ENCODE measurements around the gene TMPRSS11E. TPM values are rescaled to one million over a fixed set of nuclear protein-coding genes. Genes with fewer than 3 reads are reported as not detected.
A peak's percentile ranks its signal among the peaks of the same experiment; 100 is the strongest.
"Not testable (repeated sequence)": the region's sequence is repeated elsewhere in the genome, so short reads cannot be mapped to it uniquely, and the experiment has no call there.

The TMPRSS11E gene, protein sequence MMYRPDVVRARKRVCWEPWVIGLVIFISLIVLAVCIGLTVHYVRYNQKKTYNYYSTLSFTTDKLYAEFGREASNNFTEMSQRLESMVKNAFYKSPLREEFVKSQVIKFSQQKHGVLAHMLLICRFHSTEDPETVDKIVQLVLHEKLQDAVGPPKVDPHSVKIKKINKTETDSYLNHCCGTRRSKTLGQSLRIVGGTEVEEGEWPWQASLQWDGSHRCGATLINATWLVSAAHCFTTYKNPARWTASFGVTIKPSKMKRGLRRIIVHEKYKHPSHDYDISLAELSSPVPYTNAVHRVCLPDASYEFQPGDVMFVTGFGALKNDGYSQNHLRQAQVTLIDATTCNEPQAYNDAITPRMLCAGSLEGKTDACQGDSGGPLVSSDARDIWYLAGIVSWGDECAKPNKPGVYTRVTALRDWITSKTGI
- not detected in 2 replicates for total RNA-seq (ENCODE audit: low replicate concordance)

DNA sequence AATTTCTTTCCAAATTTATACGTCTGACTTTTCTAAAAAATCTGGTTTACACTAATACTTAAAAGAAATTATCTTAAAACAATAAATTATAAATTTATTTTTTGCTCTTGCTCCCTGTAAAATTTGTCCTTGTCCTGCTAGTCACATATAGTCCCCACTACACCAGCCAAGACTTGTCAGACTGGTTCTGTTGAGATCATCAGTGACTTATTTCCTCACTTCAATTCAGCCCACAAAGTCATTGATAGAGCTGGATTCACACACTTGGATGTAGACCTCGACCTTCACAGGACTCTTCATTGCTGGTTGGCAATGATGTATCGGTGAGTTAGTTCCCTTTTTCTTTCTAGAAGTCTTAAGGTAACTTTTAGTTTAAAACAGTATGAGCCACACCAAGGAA is at the start of gene TMPRSS11E:
TMPRSS11E (plus strand) TSS at position 263 of the 400 bp plus-strand sequence; CDS start at position 313, 50 bp downstream.
- Histone ChIP-seq H3F3A (ENCODE audit: low read depth) (no peaks in the 10 kb centered on the region), H3K27ac (no peak within 1 kb of the TSS), H3K27me3 (no peaks in the 10 kb centered on the region), H3K4me3 (no peak within 1 kb of the TSS), H4K20me1 (ENCODE audit: low read depth) (no peaks in the 10 kb centered on the region), H3K4me2 (no peak within 1 kb of the TSS), H3K9ac (no peak within 1 kb of the TSS), H3K9me3 (ENCODE audit: low read depth) (no peaks in the 10 kb centered on the region), H3K79me2 (ENCODE audit: low read depth) (no peaks in the 10 kb centered on the region), H3K36me3 (no peaks in the 10 kb centered on the region), H3K4me1 (no peaks in the 10 kb centered on the region), H2AFZ (replicated peaks) (no peak within 1 kb of the TSS)
- TF ChIP-seq, protein P1, sequence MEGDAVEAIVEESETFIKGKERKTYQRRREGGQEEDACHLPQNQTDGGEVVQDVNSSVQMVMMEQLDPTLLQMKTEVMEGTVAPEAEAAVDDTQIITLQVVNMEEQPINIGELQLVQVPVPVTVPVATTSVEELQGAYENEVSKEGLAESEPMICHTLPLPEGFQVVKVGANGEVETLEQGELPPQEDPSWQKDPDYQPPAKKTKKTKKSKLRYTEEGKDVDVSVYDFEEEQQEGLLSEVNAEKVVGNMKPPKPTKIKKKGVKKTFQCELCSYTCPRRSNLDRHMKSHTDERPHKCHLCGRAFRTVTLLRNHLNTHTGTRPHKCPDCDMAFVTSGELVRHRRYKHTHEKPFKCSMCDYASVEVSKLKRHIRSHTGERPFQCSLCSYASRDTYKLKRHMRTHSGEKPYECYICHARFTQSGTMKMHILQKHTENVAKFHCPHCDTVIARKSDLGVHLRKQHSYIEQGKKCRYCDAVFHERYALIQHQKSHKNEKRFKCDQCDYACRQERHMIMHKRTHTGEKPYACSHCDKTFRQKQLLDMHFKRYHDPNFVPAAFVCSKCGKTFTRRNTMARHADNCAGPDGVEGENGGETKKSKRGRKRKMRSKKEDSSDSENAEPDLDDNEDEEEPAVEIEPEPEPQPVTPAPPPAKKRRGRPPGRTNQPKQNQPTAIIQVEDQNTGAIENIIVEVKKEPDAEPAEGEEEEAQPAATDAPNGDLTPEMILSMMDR (IDR thresholded peaks at IDR 0.05) = no peak
- TF ChIP-seq EZH2 (IDR thresholded peaks at IDR 0.05) = no peak
- TF ChIP-seq EZH2phosphoT487 (IDR thresholded peaks at IDR 0.05) = no peak
- Mint-ChIP-seq H3K4me1 (no peaks in the 10 kb centered on the region), H3K27me3 (ENCODE audit: insufficient read depth, low read depth) (peaks cover 2% of the 10 kb centered on the region), H3K36me3 (no peaks in the 10 kb centered on the region), H3K27ac (no peak within 1 kb of the TSS), H3K9me3 (peaks cover 2% of the 10 kb centered on the region), H3K4me3 (no peak within 1 kb of the TSS)
- no peak for DNase-seq (ENCODE audit: low spot score)

DNA sequence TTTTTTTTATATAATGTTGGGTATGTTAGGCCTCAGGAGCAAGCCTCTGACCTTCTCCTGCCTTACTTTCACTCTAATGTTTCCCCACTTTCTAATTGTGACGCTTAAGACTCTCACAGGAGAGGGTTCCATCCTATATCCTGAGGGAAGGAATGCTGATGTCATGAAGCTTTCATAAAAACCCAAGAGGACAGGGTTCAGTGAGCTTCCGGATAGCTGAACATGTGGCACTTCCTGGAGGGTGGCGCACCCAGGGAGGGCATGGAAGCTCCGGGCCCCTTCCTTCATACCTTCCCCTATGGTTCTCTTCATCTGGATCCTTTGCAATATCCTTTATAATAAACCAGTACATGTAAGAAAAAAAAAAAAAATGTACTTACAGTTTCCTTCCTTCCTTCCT is 48.0 kb upstream of the TMPRSS11E start:
- H3K9me3 Mint-ChIP-seq = no peaks in the 10 kb centered on the region
- Histone ChIP-seq H3K9ac (no peak overlapping the region), H3K27ac (no peak overlapping the region), H3K4me1 (no peaks in the 10 kb centered on the region), H3K4me2 (no peak overlapping the region), H4K20me1 (ENCODE audit: low read depth) (no peaks in the 10 kb centered on the region), H3K36me3 (no peaks in the 10 kb centered on the region), H2AFZ (replicated peaks) (no peak overlapping the region), H3K79me2 (ENCODE audit: low read depth) (no peaks in the 10 kb centered on the region), H3F3A (ENCODE audit: low read depth) (no peaks in the 10 kb centered on the region), H3K27me3 (no peaks in the 10 kb centered on the region), H3K4me3 (no peak overlapping the region), H3K9me3 (ENCODE audit: low read depth) (no peaks in the 10 kb centered on the region)
- H3K27ac Mint-ChIP-seq = no peak overlapping the region
- H3K27me3 Mint-ChIP-seq (ENCODE audit: insufficient read depth, low read depth) = peaks cover 2% of the 10 kb centered on the region
- no peak for DNase-seq (ENCODE audit: low spot score)
- H3K4me3 Mint-ChIP-seq = no peak overlapping the region
- no peaks in the 10 kb centered on the region for H3K36me3 Mint-ChIP-seq
- peaks cover 1% of the 10 kb centered on the region for H3K4me1 Mint-ChIP-seq
- TF ChIP-seq EZH2 (IDR thresholded peaks at IDR 0.05) = no peak

DNA sequence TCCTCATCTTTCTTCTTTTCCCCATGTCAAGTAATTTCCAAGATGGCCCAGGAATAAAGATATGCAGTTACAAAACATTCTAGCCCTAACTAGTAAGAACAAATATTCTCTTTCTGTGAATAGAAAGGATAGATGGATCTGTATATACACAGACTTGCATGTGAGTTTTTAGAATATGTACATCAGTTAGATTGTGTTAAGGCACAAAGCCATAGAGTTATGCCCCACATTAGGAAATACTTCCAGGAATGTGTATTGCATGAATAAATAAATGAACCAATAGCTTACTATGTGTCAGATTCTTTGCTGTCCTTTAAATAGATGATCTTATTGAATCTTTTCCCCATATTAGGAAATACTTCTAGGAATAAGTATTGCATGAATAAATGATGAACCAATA is 46.0 kb upstream of the TMPRSS11E start:
- Mint-ChIP-seq H3K36me3 (no peaks in the 10 kb centered on the region), H3K27ac (no peak overlapping the region), H3K4me3 (no peak overlapping the region), H3K27me3 (ENCODE audit: insufficient read depth, low read depth) (peaks cover 4% of the 10 kb centered on the region), H3K4me1 (peaks cover 9% of the 10 kb centered on the region), H3K9me3 (no peaks in the 10 kb centered on the region)
- Histone ChIP-seq H3K27me3 (peaks cover 7% of the 10 kb centered on the region), H3K9me3 (ENCODE audit: low read depth) (no peaks in the 10 kb centered on the region), H3K36me3 (no peaks in the 10 kb centered on the region), H3K4me3 (no peak overlapping the region), H3K27ac (no peak overlapping the region), H3K4me2 (no peak overlapping the region), H2AFZ (replicated peaks) (no peak overlapping the region), H3F3A (ENCODE audit: low read depth) (peaks cover 12% of the 10 kb centered on the region), H4K20me1 (ENCODE audit: low read depth) (no peaks in the 10 kb centered on the region), H3K4me1 (peaks cover 10% of the 10 kb centered on the region), H3K9ac (no peak overlapping the region), H3K79me2 (ENCODE audit: low read depth) (no peaks in the 10 kb centered on the region)
- no peak for DNase-seq (ENCODE audit: low spot score)
- TF ChIP-seq EZH2phosphoT487 (IDR thresholded peaks at IDR 0.05) = no peak
- TF ChIP-seq EZH2 (IDR thresholded peaks at IDR 0.05) = no peak
- TF ChIP-seq, protein P1 (IDR thresholded peaks at IDR 0.05) = no peak

DNA sequence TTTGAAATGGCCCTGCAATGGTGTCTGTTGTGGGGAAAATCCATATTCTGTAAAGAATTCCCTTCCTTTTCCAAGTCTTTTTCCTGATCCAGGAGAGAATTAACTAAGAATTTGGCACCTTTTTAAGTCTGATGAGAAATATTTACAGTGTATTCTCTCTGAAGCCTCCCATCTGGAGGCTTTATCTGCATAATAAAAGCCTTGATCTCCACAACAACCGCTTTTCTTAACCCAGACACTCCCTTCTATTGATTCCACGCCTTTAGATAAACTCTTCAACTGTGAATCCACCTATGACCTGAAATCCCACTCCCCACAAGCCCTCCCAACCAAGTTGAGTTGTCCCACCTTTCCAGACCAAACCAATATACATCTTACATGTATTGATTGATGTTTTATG is 43.1 kb upstream of the TMPRSS11E start:
- no peak overlapping the region for H3K4me2 ChIP-seq
- peaks cover 20% of the 10 kb centered on the region for H3K27me3 ChIP-seq
- H3K27ac ChIP-seq = no peak overlapping the region
- no peaks in the 10 kb centered on the region for H4K20me1 ChIP-seq (ENCODE audit: low read depth)
- no peak overlapping the region for H3K9ac ChIP-seq
- TF ChIP-seq EZH2 (IDR thresholded peaks at IDR 0.05) = no peak
- TF ChIP-seq EZH2phosphoT487 (IDR thresholded peaks at IDR 0.05) = no peak
- TF ChIP-seq, protein P1 (IDR thresholded peaks at IDR 0.05) = no peak
- Mint-ChIP-seq H3K9me3 (no peaks in the 10 kb centered on the region), H3K27me3 (ENCODE audit: insufficient read depth, low read depth) (peaks cover 12% of the 10 kb centered on the region), H3K4me1 (peaks cover 18% of the 10 kb centered on the region), H3K4me3 (no peak overlapping the region), H3K36me3 (no peaks in the 10 kb centered on the region), H3K27ac (no peak overlapping the region)
- H3K79me2 ChIP-seq (ENCODE audit: low read depth) = no peaks in the 10 kb centered on the region
- peaks cover 21% of the 10 kb centered on the region for H3F3A ChIP-seq (ENCODE audit: low read depth)
- H3K36me3 ChIP-seq = no peaks in the 10 kb centered on the region
- H3K9me3 ChIP-seq (ENCODE audit: low read depth) = no peaks in the 10 kb centered on the region
- peaks cover 31% of the 10 kb centered on the region for H3K4me1 ChIP-seq
- H3K4me3 ChIP-seq = no peak overlapping the region
- DNase-seq (ENCODE audit: low spot score) = no peak
- H2AFZ ChIP-seq (replicated peaks) = no peak overlapping the region

DNA sequence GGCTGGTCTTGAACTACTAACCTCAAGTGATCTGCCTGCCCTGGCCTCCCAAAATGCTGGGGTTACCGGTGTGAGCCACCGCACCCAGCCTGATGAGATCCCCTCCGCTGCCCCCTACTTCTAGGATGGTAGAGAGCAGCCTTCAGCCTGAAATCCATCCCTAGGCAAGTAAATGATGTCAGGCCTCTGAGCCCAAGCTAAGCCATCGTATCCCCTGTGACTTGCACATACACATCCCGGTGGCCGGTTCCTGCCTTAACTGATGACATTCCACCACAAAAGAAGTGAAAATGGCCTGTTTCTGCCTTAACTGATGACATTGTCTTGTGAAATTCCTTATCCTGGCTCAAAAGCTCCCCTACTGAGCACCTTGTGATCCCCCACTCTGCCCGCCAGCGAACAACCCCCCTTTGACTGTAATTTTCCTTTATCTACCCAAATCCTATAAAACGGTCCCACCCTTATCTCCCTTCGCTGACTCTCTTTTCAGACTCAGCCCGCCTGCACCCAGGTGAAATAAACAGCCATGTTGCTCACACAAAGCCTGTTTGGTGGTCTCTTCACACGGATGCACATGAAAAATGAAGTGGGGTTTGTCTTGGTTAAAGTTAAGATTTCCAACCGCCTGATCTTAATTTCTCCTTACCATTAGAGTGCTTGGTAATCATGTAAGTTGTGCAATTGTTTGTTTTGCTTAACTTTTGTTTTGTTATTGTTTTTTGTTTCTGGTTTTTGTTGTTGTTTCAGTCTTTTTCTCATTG is 41.4 kb upstream of the TMPRSS11E start:
- not testable (repeated sequence) for H3K27ac ChIP-seq; H3K4me3 Mint-ChIP-seq; H2AFZ ChIP-seq (replicated peaks)

More for the DNA sequence above, 41.4 kb upstream of the TMPRSS11E start:
- not testable (repeated sequence) for H3K4me3 ChIP-seq; H3K79me2 ChIP-seq (ENCODE audit: low read depth); H3K9me3 Mint-ChIP-seq; H3K27ac Mint-ChIP-seq; H3K36me3 ChIP-seq; H4K20me1 ChIP-seq (ENCODE audit: low read depth); H3K9me3 ChIP-seq (ENCODE audit: low read depth); H3K36me3 Mint-ChIP-seq; H3K9ac ChIP-seq
- peak; percentile 60 for DNase-seq (ENCODE audit: low spot score)
- H3K4me2 ChIP-seq = peak overlapping the region; percentile 71
- peaks cover 18% of the 10 kb centered on the region for H3K4me1 Mint-ChIP-seq
- peaks cover 21% of the 10 kb centered on the region for H3F3A ChIP-seq (ENCODE audit: low read depth)
- peaks cover 42% of the 10 kb centered on the region for H3K4me1 ChIP-seq
- H3K27me3 Mint-ChIP-seq (ENCODE audit: insufficient read depth, low read depth) = peaks cover 12% of the 10 kb centered on the region
- peaks cover 20% of the 10 kb centered on the region for H3K27me3 ChIP-seq
